ENCODE data around the gene SH2B3.

- TF ChIP-seq CTCF (IDR thresholded peaks at IDR 0.05) (no peak), POLR2A (IDR thresholded peaks at IDR 0.05) (no peak)
Observed at GRCh38 chr12:111494676-111495075, 89.0 kb downstream of the SH2B3 start.

All from esophagus squamous epithelium (tissue), 4 donors.